Colonic mucosa (tissue), 4 donors: ENCODE results near the gene PMS1. TPM values are rescaled to one million over a fixed set of nuclear protein-coding genes. Genes with fewer than 3 reads are reported as not detected.

Experiments used
- DNase-seq: peaks from one replicate; pipeline ENCODE4 v3.0.0-alpha.2; 2020
- H3K27ac ChIP-seq: fragments of 200-600 bp; one replicate; pipeline ENCODE4 v1.8.0; 2021
- H3K27me3 ChIP-seq: fragments of 200-600 bp; one replicate; pipeline ENCODE4 v1.8.0; 2021
- H3K36me3 ChIP-seq: fragments of 200-600 bp; one replicate; pipeline ENCODE4 v1.8.0; 2021
- H3K4me1 ChIP-seq: fragments of 200-600 bp; one replicate; pipeline ENCODE4 v1.8.0; 2021; ENCODE audit warnings: mild to moderate bottlenecking
- H3K4me3 ChIP-seq: fragments of 200-600 bp; one replicate; pipeline ENCODE4 v1.8.0; 2021
- H3K9ac ChIP-seq, 2 donors: one replicate each; pipeline ENCODE4 v1.7.0; 2013; ENCODE audit warnings: control low read depth in 2 of 2, low read depth in 2 of 2, low read length in 2 of 2
- H3K9me3 ChIP-seq: fragments of 200-600 bp; one replicate; pipeline ENCODE4 v1.8.0; 2021
- CTCF ChIP-seq: fragments of 200-600 bp; IDR thresholded peaks from one replicate; pipeline ENCODE4 v1.8.0; 2022; ENCODE audit warnings: antibody characterized with exemption, mild to moderate bottlenecking
- intact Hi-C: fragments of 100-400 bp; cut with DNase I; formaldehyde crosslinking; loops from one replicate; pipeline ENCODE4 v1.14.1; 2022
- total RNA-seq, 2 donors: library from RNA; stranded (reverse); fragmentation: NEBNext Ultra II Directional in 1 of 2; extraction: Animal tissue kit (Norgen Biotek cat#: 25700) in 1 of 2; gene quantifications; one replicate each; pipeline ENCODE4 v1.2.1, GENCODE V29; 2021
- donor health status: healthy.
- donor health status: DM: no; HTN: no; CAD: no.
- donor health status: DM: no; HTN: no; CAD: no.

PMS1 gene
- total RNA-seq, 2 donors from 2014 or later, result 11.2 to 14.3 TPM

- H3K9ac ChIP-seq, result no peak overlapping the region
- no peak for DNase-seq
- no peaks in the 10 kb centered on the region for H3K4me1 ChIP-seq
- H3K27me3 ChIP-seq, result no peaks in the 10 kb centered on the region
- intact Hi-C loops, result no loop called here
- H3K9me3 ChIP-seq, result no peaks in the 10 kb centered on the region
- no peak for TF ChIP-seq CTCF
- no peak overlapping the region for H3K27ac ChIP-seq
- no peaks in the 10 kb centered on the region for H3K36me3 ChIP-seq
- no peak overlapping the region for H3K4me3 ChIP-seq
Measured at GRCh38 chr2:189799030-189799331, 14.7 kb downstream of the PMS1 start.

GRCh38 chr2:189799531-189799930, 15.3 kb downstream of the PMS1 start:
- Histone ChIP-seq H3K4me3 (no peak overlapping the region), H3K27me3 (no peaks in the 10 kb centered on the region), H3K9me3 (no peaks in the 10 kb centered on the region), H3K27ac (no peak overlapping the region), H3K36me3 (no peaks in the 10 kb centered on the region), H3K9ac (no peak overlapping the region), H3K4me1 (no peaks in the 10 kb centered on the region)
- no peak for TF ChIP-seq CTCF
- no peak for DNase-seq
- intact Hi-C loops, result no loop called here

- no peaks in the 10 kb centered on the region for H3K9me3 ChIP-seq
- no peak overlapping the region for H3K4me3 ChIP-seq
- TF ChIP-seq CTCF, result no peak
- H3K9ac ChIP-seq, result no peak overlapping the region
- DNase-seq, result no peak
- no peak overlapping the region for H3K27ac ChIP-seq
- H3K4me1 ChIP-seq, result no peaks in the 10 kb centered on the region
- no peaks in the 10 kb centered on the region for H3K27me3 ChIP-seq
- intact Hi-C loops, result no loop called here
- no peaks in the 10 kb centered on the region for H3K36me3 ChIP-seq
Measured at GRCh38 chr2:189802396-189802912, 18.2 kb downstream of the PMS1 start.

GRCh38 chr2:189803431-189803830, 19.2 kb downstream of the PMS1 start:
- no peak for DNase-seq
- H3K27ac ChIP-seq, result no peak overlapping the region
- H3K4me3 ChIP-seq, result no peak overlapping the region
- no peak for TF ChIP-seq CTCF
- no peaks in the 10 kb centered on the region for H3K9me3 ChIP-seq
- no peak overlapping the region for H3K9ac ChIP-seq
- intact Hi-C loops, result no loop called here
- no peaks in the 10 kb centered on the region for H3K36me3 ChIP-seq
- H3K27me3 ChIP-seq, result no peaks in the 10 kb centered on the region
- H3K4me1 ChIP-seq, result no peaks in the 10 kb centered on the region

- intact Hi-C loops, result no loop called here
- Histone ChIP-seq H3K4me3 (no peak overlapping the region), H3K27me3 (no peaks in the 10 kb centered on the region), H3K9me3 (no peaks in the 10 kb centered on the region), H3K9ac (no peak overlapping the region), H3K4me1 (no peaks in the 10 kb centered on the region), H3K36me3 (no peaks in the 10 kb centered on the region), H3K27ac (no peak overlapping the region)
- TF ChIP-seq CTCF, result no peak
- no peak for DNase-seq
Measured at GRCh38 chr2:189818249-189819038, 34.2 kb downstream of the PMS1 start.
